ACHN (cell line): Measurements from ENCODE around the gene ACADSB.
A peak's percentile ranks its signal among the peaks of the same experiment; 100 is the strongest.

Source experiments
- DNase-seq: peaks from one replicate; pipeline ENCODE4 v3.0.0-alpha.2; 2015
- in situ Hi-C: cut with HindIII; loops from 2 replicates; pipeline ENCODE4 v1.10.0; 2017; ENCODE audit warnings: low sequenced_read_pairs, low pct_ligation_motif_present, low pct_unique_long_range_greater_than_20kb

ACADSB gene

GRCh38 chr10:123008355-123009104 is at the start of gene ACADSB, which contains the start of gene IKZF5:
TSS of gene ACADSB (plus strand) at chr10:123009006. CDS start at chr10:123009030, 24 bp downstream.
TSS of gene IKZF5 (minus strand) at chr10:123008795. CDS start at chr10:122998625, 10,170 bp downstream.
- in situ Hi-C loops: no loop called here
- DNase-seq: peak; percentile 98

GRCh38 chr10:122962405-122962804 is 46.4 kb upstream of the ACADSB start:
- no peak for DNase-seq
- in situ Hi-C loops: no loop called here

GRCh38 chr10:122966879-122967278 is 41.9 kb upstream of the ACADSB start:
- in situ Hi-C loops: no loop called here
- DNase-seq: no peak

GRCh38 chr10:122968698-122969097 is 40.1 kb upstream of the ACADSB start:
- in situ Hi-C loops: no loop called here
- no peak for DNase-seq

GRCh38 chr10:122974023-122974422 is 34.8 kb upstream of the ACADSB start:
- in situ Hi-C loops: no loop called here
- DNase-seq: no peak

GRCh38 chr10:122974543-122975064 is 34.2 kb upstream of the ACADSB start:
- in situ Hi-C loops: no loop called here
- DNase-seq: no peak

GRCh38 chr10:122980209-122981065 is 28.4 kb upstream of the ACADSB start, which contains the start of gene PSTK:
TSS of gene PSTK (plus strand) at chr10:122980401. CDS start at chr10:122980480, 79 bp downstream.
- in situ Hi-C loops: no loop called here
- peak; percentile 92 for DNase-seq

GRCh38 chr10:122981066-122981464 is 27.7 kb upstream of the ACADSB start:
- in situ Hi-C loops: no loop called here
- DNase-seq: peak; percentile 72

- no peak for DNase-seq
- in situ Hi-C loops: no loop called here
These were observed 24.9 kb upstream of the ACADSB start for GRCh38 chr10:122983898-122984297.

GRCh38 chr10:122984708-122985107 is 24.1 kb upstream of the ACADSB start:
- no peak for DNase-seq
- in situ Hi-C loops: no loop called here

GRCh38 chr10:122986335-122986734 is 22.5 kb upstream of the ACADSB start:
- in situ Hi-C loops: no loop called here
- DNase-seq: no peak

GRCh38 chr10:122988501-122988900 is 20.3 kb upstream of the ACADSB start:
- DNase-seq: no peak
- in situ Hi-C loops: no loop called here

- in situ Hi-C loops: no loop called here
- DNase-seq: no peak
These were observed 18.5 kb upstream of the ACADSB start for GRCh38 chr10:122990278-122990677.

- DNase-seq: no peak
- in situ Hi-C loops: no loop called here
These were observed 16.7 kb upstream of the ACADSB start for GRCh38 chr10:122992031-122992585.

GRCh38 chr10:122993797-122994336 is 14.9 kb upstream of the ACADSB start:
- in situ Hi-C loops: no loop called here
- DNase-seq: no peak

GRCh38 chr10:122995936-122996335 is 12.9 kb upstream of the ACADSB start:
- no peak for DNase-seq
- in situ Hi-C loops: no loop called here

- in situ Hi-C loops: no loop called here
- no peak for DNase-seq
These were observed 10.9 kb upstream of the ACADSB start for GRCh38 chr10:122997864-122998263.

- no peak for DNase-seq
- in situ Hi-C loops: no loop called here
These were observed 10.4 kb upstream of the ACADSB start for GRCh38 chr10:122998360-122998917.
